Right atrium auricular region (tissue), 2 donors: ENCODE results near the gene CCND2. TPM values are rescaled to one million over a fixed set of nuclear protein-coding genes. Genes with fewer than 3 reads are reported as not detected.

ENCODE experiments used
- DNase-seq: peaks from one replicate; pipeline ENCODE4 v3.0.0-alpha.2; 2019; ENCODE audit warnings: low spot score
- H3K27ac ChIP-seq, 2 donors: fragments of 200-600 bp; sonication (generic); 1 replicate in 1 of 2; 2 replicates in 1 of 2; pipeline ENCODE4 v1.5.1; 2016 to 2019
- H3K27me3 ChIP-seq, 2 donors: fragments of 200-600 bp; sonication (generic); one replicate each; pipeline versions ENCODE4 v1.5.1 to v1.6.0; 2017 to 2019
- H3K36me3 ChIP-seq: fragments of 200-600 bp; sonication (generic); one replicate; pipeline ENCODE4 v1.5.1; 2016
- H3K4me1 ChIP-seq, 2 donors: fragments of 200-600 bp; sonication (generic); one replicate each; pipeline versions ENCODE4 v1.5.1 to v1.6.0; 2017 to 2019
- H3K4me3 ChIP-seq, 2 donors: fragments of 200-600 bp; sonication (generic); 1 replicate in 1 of 2; 2 replicates in 1 of 2; pipeline ENCODE4 v1.5.1; 2017 to 2019; ENCODE audit warnings: mild to moderate bottlenecking in 1 of 2, moderate library complexity in 1 of 2
- H3K9me3 ChIP-seq, 2 donors: fragments of 200-600 bp; sonication (generic); one replicate each; pipeline ENCODE4 v1.5.1; 2019
- total RNA-seq, 2 donors: library from RNA; depleted of rRNA; stranded (reverse); fragments of >200 nt; gene quantifications; one replicate each; pipeline ENCODE4 v1.1.0, GENCODE V29; 2016
- TF ChIP-seq, protein P1 (sequence below), 2 donors: fragments of 200-600 bp; sonication (generic); IDR thresholded peaks; one replicate each; pipeline ENCODE4 v1.5.1; 2019; ENCODE audit warnings: antibody characterized with exemption in 2 of 2

The CCND2 gene
- total RNA-seq, 2 donors from 2014 or later, result 151 to 165 TPM

DNA sequence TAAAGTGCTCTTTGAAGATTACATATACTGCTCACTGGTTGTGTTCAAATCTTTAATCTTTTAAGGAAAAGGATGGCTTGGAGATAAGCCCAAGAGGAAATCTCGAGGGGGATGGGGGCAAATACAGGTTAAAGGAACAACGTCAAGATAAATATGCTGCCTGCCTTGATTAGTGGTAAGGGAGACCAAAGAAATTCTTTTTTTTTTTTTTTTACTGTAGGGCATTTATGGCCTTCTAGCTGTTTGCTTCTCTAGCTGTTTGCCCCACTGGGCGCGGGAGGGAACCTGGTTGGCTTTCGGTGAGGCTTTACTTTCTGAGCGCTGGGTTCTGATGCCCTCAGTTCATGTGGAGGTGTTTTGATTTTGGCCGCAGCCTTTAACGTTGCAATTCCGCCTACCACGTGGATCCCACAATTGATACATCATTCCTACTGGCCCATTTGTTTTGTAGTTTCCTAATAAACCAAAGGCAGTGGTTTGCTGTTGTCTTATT lies 5.7 kb downstream of the CCND2 start:
- Histone ChIP-seq H3K4me3 (no peak overlapping the region), H3K27me3 (no peaks in the 10 kb centered on the region), H3K4me1 (peaks cover 0 to 78% of the 10 kb centered on the region in 2 donors), H3K27ac (peak overlapping the region; percentile 96 to 97), H3K9me3 (no peaks in the 10 kb centered on the region), H3K36me3 (peaks cover 61% of the 10 kb centered on the region)
- DNase-seq, result no peak
- TF ChIP-seq, protein P1, sequence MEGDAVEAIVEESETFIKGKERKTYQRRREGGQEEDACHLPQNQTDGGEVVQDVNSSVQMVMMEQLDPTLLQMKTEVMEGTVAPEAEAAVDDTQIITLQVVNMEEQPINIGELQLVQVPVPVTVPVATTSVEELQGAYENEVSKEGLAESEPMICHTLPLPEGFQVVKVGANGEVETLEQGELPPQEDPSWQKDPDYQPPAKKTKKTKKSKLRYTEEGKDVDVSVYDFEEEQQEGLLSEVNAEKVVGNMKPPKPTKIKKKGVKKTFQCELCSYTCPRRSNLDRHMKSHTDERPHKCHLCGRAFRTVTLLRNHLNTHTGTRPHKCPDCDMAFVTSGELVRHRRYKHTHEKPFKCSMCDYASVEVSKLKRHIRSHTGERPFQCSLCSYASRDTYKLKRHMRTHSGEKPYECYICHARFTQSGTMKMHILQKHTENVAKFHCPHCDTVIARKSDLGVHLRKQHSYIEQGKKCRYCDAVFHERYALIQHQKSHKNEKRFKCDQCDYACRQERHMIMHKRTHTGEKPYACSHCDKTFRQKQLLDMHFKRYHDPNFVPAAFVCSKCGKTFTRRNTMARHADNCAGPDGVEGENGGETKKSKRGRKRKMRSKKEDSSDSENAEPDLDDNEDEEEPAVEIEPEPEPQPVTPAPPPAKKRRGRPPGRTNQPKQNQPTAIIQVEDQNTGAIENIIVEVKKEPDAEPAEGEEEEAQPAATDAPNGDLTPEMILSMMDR (IDR thresholded peaks at IDR 0.05), result no peak

DNA sequence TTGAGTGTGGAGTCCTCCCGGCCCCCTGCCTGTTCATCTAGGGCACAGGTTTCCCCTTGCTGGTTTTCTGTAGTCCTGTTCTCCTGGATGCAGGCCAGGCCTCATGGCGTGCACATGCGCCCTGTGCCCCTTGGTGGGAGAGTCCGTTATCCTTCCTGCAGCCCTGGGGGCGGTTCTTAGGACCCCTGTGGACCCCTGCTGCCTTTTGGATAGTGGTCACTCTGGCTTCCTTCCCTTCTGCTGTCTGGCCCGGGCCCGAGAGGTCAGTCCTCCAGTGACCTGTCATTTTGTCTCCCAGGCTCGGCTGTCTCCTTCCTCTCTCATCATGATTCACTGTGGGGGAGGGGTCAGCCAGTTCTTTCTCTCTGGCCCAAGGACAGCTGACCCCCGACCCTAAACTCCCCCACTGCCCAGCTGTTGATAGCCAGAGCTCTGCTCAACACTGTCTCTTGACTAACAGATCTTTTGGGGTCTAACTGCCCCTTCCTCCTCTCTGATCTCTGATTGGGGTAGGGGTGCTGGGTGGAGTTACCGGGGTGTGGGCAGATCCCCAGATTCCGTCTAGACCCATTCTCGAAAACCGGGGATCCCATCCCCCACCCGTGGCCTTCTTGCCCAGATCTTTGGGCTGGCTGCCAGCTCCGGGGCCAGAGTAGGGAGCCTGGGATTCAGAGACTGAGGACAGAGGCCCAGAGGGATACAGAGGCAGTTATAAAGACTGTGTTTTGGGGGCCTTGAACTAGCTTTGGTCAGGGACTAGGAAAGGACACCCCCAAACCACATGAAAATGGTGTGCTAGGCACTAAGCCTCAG lies 7.0 kb downstream of the CCND2 start:
- peak overlapping the region; percentile 78 to 97 for H3K27ac ChIP-seq
- H3K9me3 ChIP-seq, result no peaks in the 10 kb centered on the region
- H3K4me3 ChIP-seq, result peak overlapping the region in 1 of 2 donors; percentile 20
- TF ChIP-seq, protein P1 (IDR thresholded peaks at IDR 0.05), result no peak
- H3K4me1 ChIP-seq, result peaks cover 0 to 78% of the 10 kb centered on the region in 2 donors
- no peaks in the 10 kb centered on the region for H3K27me3 ChIP-seq
- H3K36me3 ChIP-seq, result peaks cover 74% of the 10 kb centered on the region
- DNase-seq, result no peak

DNA sequence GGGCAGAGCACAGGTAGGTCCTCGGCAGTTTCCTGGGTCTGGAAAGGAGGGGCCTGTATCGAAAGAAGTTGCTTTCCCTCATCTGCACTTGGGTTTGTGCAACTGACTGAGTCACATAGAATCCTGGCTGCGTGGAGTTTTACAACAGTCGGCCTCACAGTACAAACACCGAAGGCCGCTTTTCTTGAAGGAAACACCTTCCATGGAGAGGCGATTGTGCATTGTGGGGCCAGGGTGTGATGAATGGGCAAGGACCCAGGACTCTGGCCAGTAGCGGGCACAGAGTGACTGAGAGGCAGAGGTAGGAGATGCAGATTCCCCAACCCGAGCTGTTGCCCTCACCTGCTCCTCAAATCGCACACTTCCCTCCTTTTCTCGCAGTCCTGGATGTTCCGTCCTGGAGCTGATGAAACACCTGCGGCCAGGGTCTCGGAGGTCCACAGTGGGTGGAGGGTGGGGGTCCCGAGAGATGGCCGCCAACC lies 7.7 kb downstream of the CCND2 start:
- DNase-seq, result no peak
- H3K27ac ChIP-seq, result peak overlapping the region; percentile 78 to 97
- TF ChIP-seq, protein P1 (IDR thresholded peaks at IDR 0.05), result no peak

DNA sequence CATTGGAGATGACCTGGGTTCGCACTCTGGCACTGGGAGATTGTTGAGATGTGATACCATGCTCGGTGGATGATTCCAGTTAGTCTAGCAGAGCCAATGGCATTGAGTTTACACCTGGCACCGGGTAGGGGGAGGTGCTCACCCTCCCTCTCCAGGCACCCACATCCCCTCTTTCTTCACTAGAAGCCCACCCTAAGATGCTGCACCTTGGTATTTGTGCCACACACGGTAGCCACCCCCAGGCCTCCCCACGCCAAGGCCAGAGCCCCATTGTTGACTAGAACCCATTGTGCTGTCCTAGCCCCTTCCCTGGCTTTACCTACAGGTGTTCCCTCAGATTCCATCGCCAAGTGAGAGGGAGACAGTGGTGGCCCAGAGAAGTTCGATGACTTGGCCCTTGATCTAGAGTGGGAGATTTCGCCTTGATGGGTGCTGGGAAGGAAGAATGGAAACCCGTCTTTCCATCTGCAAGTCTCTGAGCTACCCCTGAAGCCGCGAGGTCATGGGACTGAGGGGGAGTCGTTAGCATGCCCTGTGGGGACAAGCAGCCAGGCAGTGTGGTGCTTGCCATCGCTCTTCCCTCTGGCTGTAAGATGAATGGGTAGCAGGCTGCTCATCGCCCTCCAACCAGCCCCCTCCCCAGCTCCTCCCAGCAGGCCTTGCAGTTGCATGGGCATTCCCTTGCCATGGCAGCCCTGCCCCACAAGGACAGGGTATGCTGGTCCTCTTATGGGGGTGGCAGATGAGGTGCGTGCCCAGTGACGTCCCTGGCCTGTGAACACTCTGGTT lies 8.7 kb downstream of the CCND2 start:
- no peak overlapping the region for H3K4me3 ChIP-seq
- H3K27me3 ChIP-seq, result no peaks in the 10 kb centered on the region
- no peak for DNase-seq
- H3K9me3 ChIP-seq, result no peaks in the 10 kb centered on the region
- peaks cover 0 to 76% of the 10 kb centered on the region in 2 donors for H3K4me1 ChIP-seq
- H3K36me3 ChIP-seq, result peaks cover 80% of the 10 kb centered on the region
- peak overlapping the region in 1 of 2 donors; percentile 78 for H3K27ac ChIP-seq
- TF ChIP-seq, protein P1 (IDR thresholded peaks at IDR 0.05), result no peak

More for the DNA sequence above, 7.7 kb downstream of the CCND2 start:
- Histone ChIP-seq H3K4me3 (no peak overlapping the region), H3K36me3 (peaks cover 76% of the 10 kb centered on the region), H3K9me3 (no peaks in the 10 kb centered on the region), H3K4me1 (peaks cover 0 to 76% of the 10 kb centered on the region in 2 donors), H3K27me3 (no peaks in the 10 kb centered on the region)

DNA sequence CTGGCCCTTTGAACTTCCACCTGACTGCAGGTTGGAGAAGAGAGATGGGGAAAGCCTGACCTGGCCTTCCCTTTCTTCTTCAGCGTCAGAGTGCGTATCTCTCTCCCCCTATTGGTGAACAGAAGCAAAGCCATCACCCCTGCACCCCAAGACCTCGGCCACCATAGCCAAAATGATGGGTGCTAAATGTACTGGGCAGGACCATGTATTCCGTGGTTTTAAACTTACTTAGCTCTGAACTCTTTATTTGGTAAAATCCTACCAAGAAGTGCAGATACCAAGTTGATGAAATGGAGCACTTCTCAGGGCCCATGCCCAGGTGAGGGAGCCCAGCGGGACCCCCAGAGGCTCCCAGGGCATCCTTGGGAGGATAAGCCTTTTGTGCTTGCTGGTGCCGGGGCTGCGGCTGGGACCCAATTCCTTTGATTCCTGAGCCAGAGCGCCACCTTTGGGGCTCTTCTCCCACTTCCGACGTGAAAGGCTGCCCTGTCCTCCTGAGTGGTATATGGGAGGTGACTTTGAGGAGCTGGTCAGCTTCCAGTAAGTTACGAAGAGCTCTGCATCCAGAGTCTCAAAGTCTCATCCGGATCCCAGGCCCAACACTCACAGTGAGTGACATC lies 9.4 kb downstream of the CCND2 start:
- no peaks in the 10 kb centered on the region for H3K27me3 ChIP-seq
- H3K4me1 ChIP-seq, result peaks cover 0 to 76% of the 10 kb centered on the region in 2 donors
- DNase-seq, result no peak
- no peaks in the 10 kb centered on the region for H3K9me3 ChIP-seq
- TF ChIP-seq, protein P1 (IDR thresholded peaks at IDR 0.05), result no peak
- no peak overlapping the region for H3K4me3 ChIP-seq
- peaks cover 78% of the 10 kb centered on the region for H3K36me3 ChIP-seq
- H3K27ac ChIP-seq, result no peak overlapping the region
